ENCODE data around the gene CNNM1. TPM values are rescaled to one million over a fixed set of nuclear protein-coding genes. Genes with fewer than 3 reads are reported as not detected.

CNNM1 gene
- total RNA-seq, 4 donors from 2014 or later: 0.88 to 1.7 (median 1.5) TPM; not detected in 1

- DNase-seq: no peak
- TF ChIP-seq POLR2A (IDR thresholded peaks at IDR 0.05): no peak
- no peak overlapping the region for H3K4me3 ChIP-seq
- H3K27me3 ChIP-seq: no peaks in the 10 kb centered on the region
- no peaks in the 10 kb centered on the region for H3K9me3 ChIP-seq
- intact Hi-C loops (cut with DNase I; ENCODE audit: low total_unique reads): no loop called here
- H3K36me3 ChIP-seq: no peaks in the 10 kb centered on the region
- no peaks in the 10 kb centered on the region for H3K4me1 ChIP-seq
- no peak overlapping the region for H3K27ac ChIP-seq
Observed at GRCh38 chr10:99318475-99318874, 10.7 kb upstream of the CNNM1 start.

GRCh38 chr10:99325281-99325680, 3.9 kb upstream of the CNNM1 start:
- H3K4me3 ChIP-seq: no peak overlapping the region
- intact Hi-C loops (cut with DNase I; ENCODE audit: low total_unique reads): no loop called here
- H3K9me3 ChIP-seq: no peaks in the 10 kb centered on the region
- peaks cover 0 to 7% of the 10 kb centered on the region in 2 donors for H3K27me3 ChIP-seq
- DNase-seq: no peak
- no peaks in the 10 kb centered on the region for H3K36me3 ChIP-seq
- H3K27ac ChIP-seq: no peak overlapping the region
- TF ChIP-seq POLR2A (IDR thresholded peaks at IDR 0.05) (no peak), CTCF (IDR thresholded peaks at IDR 0.05) (no peak)
- H3K4me1 ChIP-seq: no peaks in the 10 kb centered on the region

GRCh38 chr10:99326871-99327270, 2.3 kb upstream of the CNNM1 start:
- peaks cover 0 to 7% of the 10 kb centered on the region in 2 donors for H3K27me3 ChIP-seq
- H3K4me3 ChIP-seq: no peak overlapping the region
- intact Hi-C loops (cut with DNase I; ENCODE audit: low total_unique reads): no loop called here
- no peak for DNase-seq
- H3K27ac ChIP-seq: no peak overlapping the region
- H3K36me3 ChIP-seq: no peaks in the 10 kb centered on the region
- TF ChIP-seq POLR2A (IDR thresholded peaks at IDR 0.05): no peak
- no peak for TF ChIP-seq CTCF (IDR thresholded peaks at IDR 0.05)
- no peaks in the 10 kb centered on the region for H3K9me3 ChIP-seq
- H3K4me1 ChIP-seq: no peaks in the 10 kb centered on the region

- peaks cover 0 to 7% of the 10 kb centered on the region in 2 donors for H3K27me3 ChIP-seq
- no peak overlapping the region for H3K27ac ChIP-seq
- peak overlapping the region; percentile 18 to 53 for H3K4me3 ChIP-seq
- H3K36me3 ChIP-seq: no peaks in the 10 kb centered on the region
- H3K9me3 ChIP-seq: no peaks in the 10 kb centered on the region
- DNase-seq: peak in 1 of 2 donors; percentile 21
- intact Hi-C loops (cut with DNase I; ENCODE audit: low total_unique reads): no loop called here
- TF ChIP-seq CTCF (IDR thresholded peaks at IDR 0.05) (no peak), POLR2A (IDR thresholded peaks at IDR 0.05) (no peak)
- H3K4me1 ChIP-seq: no peaks in the 10 kb centered on the region
Observed at GRCh38 chr10:99328579-99329303, 415 bp upstream of the CNNM1 start.

- Histone ChIP-seq H3K4me3 (peak overlapping the region; percentile 18 to 53), H3K4me1 (no peaks in the 10 kb centered on the region), H3K27me3 (peaks cover 0 to 7% of the 10 kb centered on the region in 2 donors), H3K36me3 (no peaks in the 10 kb centered on the region), H3K27ac (no peak overlapping the region), H3K9me3 (no peaks in the 10 kb centered on the region)
- TF ChIP-seq CTCF (IDR thresholded peaks at IDR 0.05): no peak
- no peak for TF ChIP-seq POLR2A (IDR thresholded peaks at IDR 0.05)
- intact Hi-C loops (cut with DNase I; ENCODE audit: low total_unique reads): no loop called here
- no peak for DNase-seq
Observed at GRCh38 chr10:99329554-99330346, 594 bp downstream of the CNNM1 start.

Measured in uterus (tissue), 4 donors.